ENCODE results near the gene PTPRN2.

PTPRN2 gene

DNA sequence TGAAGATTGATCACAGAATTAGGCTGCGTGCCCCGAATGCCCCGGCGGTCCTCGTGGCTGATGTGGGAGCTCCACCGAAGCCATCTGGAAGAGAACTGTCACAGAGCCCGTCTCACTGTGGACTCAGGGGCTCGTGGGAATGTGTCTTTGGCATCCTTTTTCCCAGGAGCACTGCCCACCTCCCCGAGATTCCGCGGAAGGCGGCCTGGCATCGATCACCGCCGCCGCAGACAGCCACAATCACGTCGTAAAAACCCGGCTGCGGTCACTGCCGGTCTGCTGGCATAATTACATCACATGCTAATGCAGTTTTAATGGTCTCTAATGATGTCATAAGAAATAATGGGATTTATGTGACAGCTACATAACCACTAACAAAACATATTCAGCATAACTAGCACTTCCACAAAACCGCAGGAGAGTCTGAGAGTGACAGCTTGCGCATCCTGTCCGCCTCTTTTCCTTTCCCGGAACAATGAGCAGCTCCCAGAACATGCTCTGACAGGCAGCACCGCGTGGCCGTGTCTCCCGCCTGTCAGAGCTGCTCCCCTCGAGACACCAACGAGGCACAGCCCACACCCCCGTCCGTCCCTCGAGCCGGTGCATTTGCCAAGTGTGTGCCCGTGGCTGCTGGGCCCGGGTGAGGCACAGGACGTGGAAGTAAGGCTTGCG lies 490.0 kb downstream of the PTPRN2 start:
- DNase-seq: no peak

DNA sequence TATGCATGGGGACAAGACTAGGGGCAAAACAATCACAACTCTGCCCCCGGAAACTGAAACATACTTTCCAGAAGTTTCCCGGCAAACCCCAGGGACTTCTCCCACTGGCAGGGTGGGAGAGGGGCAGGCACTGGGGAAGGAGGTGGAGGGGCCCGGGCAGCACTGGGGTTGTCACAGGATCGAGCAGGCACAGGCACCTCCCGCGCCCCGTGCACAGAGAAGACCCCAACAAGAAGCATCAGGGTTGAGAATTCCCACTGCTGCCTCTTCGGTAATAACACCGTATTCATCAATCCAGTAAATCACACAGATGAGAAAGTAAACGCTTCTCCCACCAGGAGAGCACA lies 490.5 kb downstream of the PTPRN2 start:
- DNase-seq: no peak

DNA sequence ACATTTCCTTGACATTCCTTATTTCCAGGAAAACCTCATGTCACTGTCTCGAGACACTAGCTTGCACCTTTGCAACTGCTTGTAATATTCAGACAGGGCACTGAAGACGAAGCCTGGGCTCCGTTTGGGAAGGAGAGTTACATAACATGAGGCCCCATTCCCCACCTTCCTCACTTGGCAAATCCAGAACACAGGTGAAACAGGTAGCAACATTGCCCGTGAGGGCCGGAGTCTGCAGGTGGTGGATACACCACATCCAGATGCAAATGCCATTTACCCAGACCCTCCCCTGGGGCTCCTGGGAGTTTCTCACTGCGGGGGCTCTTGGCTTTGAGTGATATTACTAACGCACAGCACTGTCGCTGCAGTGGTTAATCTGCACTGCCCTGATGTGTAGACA lies 491.0 kb downstream of the PTPRN2 start:
- no peak for DNase-seq

DNA sequence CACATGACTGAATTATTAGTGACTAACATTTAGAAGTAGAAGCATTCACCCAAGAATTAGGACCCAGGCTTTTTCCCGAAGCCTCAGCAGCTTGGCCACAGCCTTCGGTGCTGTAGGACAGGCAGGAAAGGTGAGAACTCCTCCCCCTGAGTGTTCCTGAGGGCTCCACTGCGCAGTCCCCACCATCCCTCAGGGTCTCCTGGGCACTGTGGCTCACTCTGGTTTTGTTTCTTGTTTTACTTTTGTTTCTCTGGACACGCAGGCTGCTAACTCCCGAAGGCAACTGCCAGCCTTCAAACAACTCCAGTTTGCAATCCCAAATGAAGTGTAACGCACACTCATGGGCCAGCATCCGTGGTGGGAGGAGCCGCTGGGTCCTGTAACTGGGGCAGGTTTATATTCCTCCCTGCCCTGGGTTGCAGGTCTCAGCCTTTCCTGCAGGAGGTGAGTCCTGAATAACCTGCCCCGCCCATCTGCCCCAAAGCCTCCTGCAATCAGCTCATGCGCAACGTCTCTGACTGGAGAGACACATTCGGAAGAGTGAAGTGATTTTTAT lies 492.9 kb downstream of the PTPRN2 start:
- no peak for DNase-seq

DNA sequence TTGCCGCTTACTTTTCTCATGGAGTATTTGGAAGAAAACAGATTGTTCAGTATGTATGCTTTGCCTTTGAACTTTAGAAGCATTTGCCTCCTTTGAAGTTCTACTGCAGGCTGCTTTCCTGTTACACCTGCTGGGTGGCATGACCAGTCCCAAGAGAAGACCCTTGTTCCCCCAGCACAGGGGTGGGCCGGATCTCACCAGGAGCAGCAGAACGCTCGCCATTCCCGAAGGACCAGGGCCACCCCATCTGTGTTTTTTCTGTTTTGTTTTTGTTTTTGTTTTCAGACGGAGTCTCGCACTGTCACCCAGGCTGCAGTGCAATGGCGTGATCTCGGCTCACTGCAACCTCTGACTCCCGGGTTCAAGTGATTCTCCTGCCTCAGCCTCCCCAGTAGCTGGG lies 493.6 kb downstream of the PTPRN2 start:
- no peak for DNase-seq

DNA sequence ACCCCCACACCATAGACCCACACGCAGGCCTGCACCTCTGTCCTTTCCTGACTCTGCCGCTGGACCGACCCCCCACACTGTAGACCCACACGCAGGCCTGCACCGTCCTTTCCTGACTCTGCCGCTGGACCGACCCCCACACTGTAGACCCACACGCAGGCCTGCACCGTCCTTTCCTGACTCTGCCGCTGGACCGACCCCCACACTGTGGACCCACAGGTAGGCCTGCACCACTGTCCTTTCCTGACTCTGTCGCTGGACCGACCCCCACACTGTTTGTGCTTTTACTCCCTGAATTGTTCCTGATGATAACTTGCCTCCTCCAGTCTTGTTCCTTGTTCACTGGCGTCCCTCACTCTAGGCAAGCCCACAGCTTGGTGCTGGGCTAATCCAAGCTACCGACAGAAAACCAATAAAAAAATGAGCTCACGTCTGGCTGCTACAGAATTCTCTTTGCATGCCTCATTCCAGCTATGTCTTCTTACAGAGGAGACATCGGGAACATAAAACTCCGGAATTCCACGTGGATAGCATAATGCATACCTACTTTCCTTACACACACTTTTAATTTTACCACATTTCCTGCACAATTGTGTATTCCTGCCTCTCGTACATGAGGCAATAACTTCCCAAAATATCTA lies 494.3 kb downstream of the PTPRN2 start:
- no peak for DNase-seq

DNA sequence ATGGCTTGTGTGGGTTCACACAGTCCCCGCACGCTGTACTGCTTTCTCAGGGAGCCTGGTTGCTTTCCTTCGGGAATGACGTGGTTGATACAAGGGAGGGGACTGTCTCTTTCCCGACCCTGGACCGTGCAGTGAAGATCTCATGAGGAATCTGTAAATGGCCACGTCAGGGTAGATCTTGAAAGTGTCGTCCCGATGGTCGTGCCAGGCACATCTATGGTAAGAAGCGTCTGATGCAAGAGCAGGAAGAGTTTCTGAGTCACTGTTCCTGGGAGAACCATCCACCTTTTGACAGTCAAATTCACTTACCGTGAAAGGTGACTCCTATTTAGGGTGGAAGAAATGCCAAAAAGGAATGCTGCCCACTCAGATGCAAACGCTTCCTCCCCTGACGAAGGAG lies 500.4 kb downstream of the PTPRN2 start:
- DNase-seq: no peak

DNA sequence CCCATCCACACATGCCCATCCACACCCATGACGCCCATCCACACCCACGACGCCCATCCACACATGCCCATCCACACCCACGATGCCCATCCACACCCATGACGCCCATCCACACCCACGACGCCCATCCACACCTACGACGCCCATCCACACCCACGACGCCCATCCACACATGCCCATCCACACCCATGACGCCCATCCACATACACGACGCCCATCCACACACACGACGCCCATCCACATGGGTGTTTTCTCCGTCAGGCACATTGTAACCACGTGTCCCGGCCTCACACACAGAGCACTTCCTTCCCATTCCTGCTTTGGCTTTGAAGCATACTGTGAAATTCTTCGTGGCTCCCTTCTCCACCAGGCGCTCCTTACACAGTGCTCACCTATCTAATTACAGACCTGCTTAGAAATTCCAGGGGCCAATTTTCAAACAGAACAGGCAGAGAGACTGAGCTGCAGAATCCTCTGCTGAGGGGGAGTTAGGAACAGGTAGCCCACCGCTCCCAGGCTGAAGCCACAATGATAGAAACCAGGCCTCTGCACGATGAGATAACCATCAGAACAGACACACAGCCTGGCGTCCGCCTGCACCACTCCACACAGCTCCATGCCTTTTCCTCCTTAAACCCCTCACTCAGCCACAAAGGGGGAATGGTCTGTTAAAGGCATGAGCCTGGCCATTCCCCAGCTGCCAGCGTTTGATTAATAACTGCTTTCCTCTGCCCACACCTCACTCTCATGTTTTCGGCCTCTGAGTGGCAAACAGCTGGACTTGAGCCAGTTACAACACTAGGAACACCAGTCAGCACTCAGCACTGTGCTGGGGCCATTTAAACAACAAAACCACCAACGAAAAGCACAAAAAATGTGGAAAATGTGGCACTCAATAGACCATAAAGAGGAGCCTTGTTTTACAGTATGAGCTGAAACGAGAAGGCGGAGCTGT lies 501.6 kb downstream of the PTPRN2 start:
- no peak for DNase-seq

DNA sequence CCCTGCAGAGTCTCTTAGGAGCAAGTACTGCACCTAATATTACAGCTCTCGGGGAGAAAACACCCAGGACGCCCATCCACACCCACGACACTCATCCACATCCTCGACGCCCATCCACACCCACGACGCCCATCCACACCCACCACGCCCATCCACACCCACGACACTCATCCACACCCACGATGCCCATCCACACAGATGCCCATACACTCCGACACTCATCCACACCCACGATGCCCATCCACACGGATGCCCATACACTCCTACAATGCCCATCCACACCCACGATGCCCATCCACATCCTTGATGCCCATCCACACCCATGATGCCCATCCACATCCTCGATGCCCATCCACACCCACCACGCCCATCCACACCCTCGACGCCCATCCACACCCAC lies 503.1 kb downstream of the PTPRN2 start:
- DNase-seq: no peak

DNA sequence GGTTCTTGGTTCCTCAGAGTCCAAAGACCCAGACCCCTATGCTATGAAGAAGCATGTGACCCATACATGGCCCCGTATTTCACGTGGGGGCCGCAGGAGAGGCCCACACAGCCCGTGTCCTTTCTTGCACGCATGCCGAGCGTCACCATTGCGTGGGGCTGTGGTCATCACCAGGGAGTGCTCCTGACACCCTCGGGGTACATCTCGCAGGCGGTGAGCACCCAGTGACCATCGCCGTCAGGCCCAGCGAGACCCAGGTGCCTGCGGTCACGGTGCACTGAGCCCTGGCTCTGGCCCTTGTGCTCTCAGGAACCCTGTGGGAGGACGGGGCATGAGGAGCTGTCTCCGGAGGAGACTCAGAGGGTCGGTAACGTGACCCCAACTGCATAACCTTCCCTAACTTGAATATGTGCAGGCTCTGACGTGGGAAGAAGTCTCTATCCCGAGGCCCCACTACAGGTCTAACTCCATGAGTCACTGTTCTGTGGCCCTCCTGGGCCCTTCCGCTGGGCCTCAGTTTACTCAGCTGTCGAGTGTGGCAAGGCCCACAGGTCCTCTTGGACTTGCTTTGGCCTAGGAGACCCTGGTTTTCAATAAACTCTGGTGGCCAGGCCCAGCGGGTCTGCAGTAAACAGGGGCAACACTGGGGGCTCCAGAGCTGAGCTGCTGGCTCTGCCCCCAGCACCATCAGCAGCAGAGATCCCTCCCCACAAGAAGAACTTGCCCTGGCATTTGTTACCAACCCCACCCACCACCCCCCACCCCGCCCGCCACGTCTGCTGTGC lies 503.9 kb downstream of the PTPRN2 start:
- no peak for DNase-seq

DNA sequence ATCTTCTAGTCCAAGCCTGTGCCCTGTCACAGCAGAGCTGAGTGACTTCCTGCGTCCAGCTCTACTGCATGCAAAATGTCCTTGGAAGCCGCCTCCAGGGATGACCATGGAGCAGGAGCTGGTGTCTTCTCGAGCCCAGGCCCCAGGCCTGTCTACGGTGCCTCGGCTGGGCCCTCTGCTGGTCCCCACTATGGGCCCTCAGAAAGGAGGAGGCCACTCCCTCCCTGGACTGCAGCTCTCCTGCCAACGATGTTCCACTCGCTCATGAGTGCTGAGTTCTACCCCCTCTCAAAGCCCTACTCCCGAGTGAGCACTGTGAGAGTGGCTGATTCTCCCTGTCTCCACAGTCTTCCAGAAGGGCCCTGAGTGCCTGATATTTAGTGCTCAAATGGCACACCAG lies 504.9 kb downstream of the PTPRN2 start:
- no peak for DNase-seq

DNA sequence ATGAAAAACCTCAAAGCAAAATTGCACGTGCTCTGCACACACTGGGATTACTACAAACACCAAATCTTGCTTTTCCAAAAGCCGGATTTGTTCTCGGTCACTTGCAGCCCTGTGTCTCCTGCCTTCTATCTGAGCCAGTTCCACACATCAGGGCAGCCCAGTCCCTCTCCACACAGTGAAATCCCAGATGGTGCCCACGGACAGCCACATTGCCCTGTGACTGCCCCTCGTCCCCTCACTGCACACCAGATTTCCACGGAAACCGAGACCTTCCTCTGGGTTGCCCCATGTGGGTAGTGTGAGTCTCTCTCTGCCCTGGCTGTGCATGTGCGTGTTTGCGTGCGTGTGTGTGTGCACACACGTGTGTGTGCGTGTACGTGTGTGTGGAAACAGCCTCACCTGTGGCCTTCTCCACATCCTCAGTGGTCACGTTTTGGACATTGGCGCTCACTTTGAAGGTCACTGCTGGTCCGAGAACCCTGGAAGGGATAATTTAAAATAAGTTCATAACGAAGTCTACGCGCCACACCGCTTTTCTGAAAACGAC lies 506.7 kb downstream of the PTPRN2 start:
- DNase-seq: no peak

DNA sequence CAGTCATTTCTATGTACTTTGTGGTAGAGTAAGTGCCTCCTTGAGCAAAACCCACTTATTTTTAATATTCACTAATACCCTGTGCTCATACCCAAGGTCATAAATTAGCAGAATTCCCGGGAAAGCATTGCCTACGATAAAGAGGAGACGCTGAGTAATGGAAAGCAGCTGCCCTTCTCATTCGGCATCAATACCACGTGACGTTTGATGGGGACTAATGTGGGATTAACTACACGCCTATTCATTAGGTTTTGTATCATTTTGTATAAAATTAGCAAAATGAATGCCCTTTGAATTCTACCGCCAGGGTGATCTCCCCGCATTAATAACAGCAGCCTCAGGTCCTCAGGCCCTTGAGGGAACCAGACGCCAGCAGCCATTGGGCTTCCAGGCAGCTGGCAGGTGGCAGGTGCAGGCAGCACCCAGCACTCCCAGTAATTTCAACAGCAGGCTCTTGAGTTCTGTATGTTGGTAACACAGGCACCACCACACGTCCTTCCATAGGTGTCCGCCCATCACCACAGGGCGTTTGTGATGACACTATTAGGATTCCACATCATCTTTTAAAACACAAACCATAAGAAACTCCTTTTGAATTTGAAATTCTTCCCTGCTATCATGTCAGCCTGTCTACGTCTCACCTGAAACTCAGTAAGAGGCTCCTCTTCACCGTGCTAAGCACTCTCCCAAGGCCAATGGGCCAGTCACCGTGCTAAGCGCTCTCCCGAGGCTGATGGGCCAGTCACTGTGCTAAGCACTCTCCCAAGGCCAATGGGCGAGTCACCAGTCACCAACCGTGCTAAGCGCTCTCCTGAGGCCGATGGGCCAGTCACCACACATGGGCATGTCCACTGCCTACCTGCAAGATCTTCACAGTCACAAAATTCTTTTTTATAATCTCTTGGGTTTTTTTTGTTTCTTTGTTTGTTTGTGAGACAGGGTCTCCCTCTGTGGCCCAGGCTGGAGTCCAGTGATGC lies 509.4 kb downstream of the PTPRN2 start:
- peak; percentile 86 for DNase-seq

DNA sequence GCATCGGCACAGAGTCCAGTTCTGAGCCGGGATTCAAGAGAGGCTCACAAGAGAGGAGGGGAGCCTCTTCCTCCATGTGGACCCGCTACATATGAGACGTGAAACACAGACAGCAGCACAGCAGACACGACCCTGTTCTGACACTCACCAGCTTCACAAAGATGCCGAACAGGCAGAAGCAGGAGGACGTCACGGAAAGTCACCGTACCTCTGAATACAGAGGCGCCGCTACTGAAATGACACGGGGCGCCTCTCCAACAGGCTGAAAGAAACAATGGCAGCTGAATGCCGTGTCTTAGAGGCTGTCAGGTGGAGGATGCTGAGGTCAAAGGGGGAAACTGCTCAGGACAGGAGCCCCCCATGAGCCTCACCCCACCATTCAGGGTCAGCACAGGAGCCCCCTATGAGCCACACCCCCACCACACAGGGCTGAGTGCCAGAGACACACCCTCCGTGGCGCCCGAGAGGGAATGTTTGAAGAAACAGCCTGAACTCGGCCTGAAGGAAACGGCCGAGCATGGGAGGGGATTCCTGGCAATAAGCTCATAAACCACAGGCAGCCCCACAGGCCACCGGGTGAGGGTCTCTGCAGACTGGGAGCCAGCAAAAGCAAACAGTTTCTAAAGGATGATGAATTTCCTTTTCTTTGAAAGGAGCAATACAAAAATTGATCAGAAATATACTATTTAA lies 510.3 kb downstream of the PTPRN2 start:
- peak; percentile 25 for DNase-seq

DNA sequence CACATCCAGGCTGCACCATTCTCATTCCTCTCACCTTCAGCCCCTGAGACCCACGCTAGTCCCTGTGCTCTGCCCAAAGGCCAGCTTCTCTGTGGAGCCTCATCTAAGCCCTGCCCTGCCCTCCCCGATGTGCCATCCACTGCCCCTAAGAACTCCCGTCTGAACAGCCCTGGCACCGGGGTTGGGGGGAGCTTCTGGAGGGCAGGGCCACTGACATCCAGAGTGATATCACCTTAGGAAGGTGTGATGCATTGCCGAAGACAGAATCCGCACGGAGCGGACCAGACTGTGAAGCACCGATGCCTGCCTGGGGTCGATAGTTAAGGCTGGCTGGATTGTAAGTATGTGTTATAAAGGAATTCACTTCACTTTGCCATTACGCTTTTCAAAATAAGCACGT lies 511.0 kb downstream of the PTPRN2 start:
- DNase-seq: no peak

DNA sequence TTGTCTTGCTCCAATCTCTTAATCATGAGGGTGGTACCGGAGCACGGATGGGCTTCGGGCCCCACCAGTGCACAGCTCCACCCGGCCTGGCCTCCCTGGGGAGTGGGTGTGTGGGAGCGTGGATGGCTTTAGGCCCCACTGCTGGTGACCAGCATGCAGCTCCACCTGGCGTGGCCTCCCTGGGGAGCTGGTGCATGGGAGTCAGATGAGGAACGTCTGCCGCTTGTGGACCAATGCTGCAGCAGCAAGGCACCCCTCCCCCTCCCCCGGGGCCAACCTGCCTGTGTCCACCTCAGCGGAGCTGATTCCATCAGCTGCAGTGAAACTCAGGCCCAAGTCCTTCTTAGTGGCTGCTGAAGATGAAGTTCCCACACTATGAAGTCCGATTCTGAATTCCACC lies 511.4 kb downstream of the PTPRN2 start:
- DNase-seq: no peak

DNA sequence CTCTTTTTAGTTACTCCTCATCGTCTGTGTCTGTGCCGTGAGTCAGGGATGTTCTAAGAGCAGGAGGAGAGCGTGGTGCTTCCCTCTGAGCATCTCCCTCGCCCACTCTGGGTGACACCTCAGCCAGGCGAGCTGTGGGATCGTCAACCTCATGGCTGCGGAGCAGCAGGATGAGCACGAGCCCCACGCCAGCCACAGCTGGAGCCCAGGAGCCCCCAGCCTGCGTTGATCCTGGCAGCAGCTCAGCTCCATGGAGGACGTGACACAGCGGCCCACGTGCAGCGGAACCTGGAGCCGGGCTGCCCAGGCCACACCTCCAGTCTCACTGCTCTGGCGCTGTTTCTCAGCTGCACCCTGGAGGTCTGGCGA lies 512.0 kb downstream of the PTPRN2 start:
- DNase-seq: peak; percentile 34

DNA sequence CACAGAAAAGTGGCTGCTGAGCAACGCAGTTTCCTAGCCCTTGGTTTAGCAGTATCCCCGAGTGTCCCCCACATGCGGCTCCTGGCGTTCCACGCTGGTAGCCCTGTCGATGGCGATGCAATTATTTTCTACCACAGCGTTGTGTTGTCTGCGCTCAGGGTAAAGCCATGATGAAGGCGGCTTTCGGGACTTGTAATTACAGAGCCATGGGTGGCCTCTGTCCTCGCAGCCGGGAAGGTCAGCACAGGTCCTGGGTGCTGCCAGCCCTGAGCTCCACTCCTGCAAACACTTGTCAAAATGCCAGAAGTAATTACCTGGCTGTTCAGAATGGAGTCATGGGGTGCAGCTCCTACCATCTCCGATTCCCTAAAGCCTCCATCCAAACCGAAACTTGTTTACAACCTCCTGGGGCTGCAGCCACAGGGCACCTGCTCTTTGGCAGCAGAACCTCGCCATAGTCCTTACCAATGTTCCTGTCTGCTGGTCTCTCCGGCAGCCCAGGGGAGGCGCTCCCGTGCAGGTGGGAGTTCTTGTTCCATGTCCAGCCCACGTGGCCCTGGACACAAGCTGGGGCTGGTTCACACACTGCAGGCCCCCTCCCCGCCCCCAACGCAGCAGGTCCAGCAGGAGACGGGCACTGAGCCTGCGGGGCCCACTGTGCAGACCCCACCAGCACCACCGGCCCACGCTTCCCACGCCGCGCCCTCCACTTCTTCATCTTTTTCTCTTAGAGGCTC lies 512.6 kb downstream of the PTPRN2 start:
- DNase-seq: peak; percentile 89

DNA sequence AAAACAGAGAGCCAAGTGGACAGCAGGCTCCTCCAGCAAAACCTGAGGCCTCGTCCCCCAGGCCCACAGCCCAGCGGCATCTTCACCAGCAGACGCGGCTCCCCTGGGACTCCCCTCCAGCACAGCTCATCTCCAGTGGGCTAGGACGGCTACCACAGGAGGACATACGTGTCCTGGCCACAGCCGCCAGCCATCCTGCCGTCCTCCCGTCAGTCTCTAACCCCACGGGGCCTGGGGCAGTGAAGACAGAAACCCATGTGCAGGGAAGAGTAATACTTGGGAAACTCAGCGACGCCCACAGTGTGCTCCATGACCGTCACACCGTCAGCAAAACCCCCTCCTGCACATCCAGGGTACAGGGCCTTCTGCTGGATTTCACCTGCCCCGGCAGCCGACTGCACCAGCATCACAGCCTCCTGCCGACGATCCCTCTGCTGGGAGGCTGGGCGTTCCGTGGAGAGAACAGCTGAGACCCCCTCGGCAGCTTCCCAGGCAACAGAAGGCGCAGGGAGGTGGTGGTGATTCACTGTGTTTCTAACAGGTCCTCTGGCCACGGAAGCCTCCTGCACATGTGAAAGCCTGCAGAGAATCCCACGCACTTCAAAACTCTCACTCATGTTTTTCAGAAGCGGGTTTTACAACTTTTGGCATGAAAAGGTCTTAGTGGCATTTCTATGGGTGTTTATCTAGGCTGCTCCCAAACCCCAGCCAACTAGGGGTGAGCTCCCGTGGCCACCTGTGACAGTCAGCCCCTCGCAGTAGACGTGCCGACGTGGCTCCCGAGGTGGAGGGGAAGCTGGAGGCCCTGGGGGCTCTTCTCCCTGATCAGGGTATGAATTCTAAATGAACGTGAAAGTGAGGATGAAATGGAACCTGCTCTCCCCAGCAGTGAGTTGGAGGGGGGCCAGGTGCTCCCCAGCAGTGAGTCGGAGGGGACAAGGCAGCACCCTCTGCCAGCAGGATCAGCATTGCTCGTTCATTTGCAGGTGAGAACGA lies 513.5 kb downstream of the PTPRN2 start:
- DNase-seq: no peak
